ENCODE results near the gene ACTN4. TPM values are rescaled to one million over a fixed set of nuclear protein-coding genes. Genes with fewer than 3 reads are reported as not detected.
"Not testable (repeated sequence)": the region's sequence is repeated elsewhere in the genome, so short reads cannot be mapped to it uniquely, and the experiment has no call there.

The ACTN4 gene
- total RNA-seq, 1 donor from 2014 or later: 975 TPM

DNA sequence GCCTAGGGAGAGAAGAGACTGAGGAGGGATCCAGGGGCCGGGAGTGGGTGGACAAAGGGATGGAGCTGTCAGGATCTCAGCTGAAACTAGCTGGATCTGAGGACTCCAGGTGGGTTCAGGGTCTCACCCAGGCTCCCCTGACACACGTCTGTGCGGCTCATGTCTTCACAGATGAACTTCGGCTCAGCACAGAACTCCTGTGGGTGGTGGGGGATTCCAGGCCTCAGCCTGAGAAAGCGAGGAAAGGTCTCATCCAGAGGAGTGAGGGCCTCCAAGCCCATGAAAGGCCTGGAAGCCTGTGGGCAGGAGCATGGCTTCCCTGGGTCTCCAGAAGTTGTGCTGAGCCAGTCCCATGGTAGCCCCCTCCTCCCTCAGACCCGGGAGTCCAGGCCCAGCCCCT is 95.5 kb downstream of the ACTN4 start:
- Mint-ChIP-seq H3K4me1 (ENCODE audit: low read depth, unreplicated experiment) (no peaks in the 10 kb centered on the region), H3K36me3 (ENCODE audit: unreplicated experiment) (peaks cover 5% of the 10 kb centered on the region), H3K9me3 (ENCODE audit: unreplicated experiment) (peaks cover 5% of the 10 kb centered on the region), H3K4me3 (ENCODE audit: unreplicated experiment) (no peak overlapping the region), H3K27me3 (ENCODE audit: unreplicated experiment) (peaks cover 5% of the 10 kb centered on the region), H3K27ac (ENCODE audit: unreplicated experiment) (no peak overlapping the region)
- TF ChIP-seq, protein P1, sequence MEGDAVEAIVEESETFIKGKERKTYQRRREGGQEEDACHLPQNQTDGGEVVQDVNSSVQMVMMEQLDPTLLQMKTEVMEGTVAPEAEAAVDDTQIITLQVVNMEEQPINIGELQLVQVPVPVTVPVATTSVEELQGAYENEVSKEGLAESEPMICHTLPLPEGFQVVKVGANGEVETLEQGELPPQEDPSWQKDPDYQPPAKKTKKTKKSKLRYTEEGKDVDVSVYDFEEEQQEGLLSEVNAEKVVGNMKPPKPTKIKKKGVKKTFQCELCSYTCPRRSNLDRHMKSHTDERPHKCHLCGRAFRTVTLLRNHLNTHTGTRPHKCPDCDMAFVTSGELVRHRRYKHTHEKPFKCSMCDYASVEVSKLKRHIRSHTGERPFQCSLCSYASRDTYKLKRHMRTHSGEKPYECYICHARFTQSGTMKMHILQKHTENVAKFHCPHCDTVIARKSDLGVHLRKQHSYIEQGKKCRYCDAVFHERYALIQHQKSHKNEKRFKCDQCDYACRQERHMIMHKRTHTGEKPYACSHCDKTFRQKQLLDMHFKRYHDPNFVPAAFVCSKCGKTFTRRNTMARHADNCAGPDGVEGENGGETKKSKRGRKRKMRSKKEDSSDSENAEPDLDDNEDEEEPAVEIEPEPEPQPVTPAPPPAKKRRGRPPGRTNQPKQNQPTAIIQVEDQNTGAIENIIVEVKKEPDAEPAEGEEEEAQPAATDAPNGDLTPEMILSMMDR (IDR thresholded peaks at IDR 0.05; ENCODE audit: partially characterized antibody, unreplicated experiment): no peak
- no peak for DNase-seq

DNA sequence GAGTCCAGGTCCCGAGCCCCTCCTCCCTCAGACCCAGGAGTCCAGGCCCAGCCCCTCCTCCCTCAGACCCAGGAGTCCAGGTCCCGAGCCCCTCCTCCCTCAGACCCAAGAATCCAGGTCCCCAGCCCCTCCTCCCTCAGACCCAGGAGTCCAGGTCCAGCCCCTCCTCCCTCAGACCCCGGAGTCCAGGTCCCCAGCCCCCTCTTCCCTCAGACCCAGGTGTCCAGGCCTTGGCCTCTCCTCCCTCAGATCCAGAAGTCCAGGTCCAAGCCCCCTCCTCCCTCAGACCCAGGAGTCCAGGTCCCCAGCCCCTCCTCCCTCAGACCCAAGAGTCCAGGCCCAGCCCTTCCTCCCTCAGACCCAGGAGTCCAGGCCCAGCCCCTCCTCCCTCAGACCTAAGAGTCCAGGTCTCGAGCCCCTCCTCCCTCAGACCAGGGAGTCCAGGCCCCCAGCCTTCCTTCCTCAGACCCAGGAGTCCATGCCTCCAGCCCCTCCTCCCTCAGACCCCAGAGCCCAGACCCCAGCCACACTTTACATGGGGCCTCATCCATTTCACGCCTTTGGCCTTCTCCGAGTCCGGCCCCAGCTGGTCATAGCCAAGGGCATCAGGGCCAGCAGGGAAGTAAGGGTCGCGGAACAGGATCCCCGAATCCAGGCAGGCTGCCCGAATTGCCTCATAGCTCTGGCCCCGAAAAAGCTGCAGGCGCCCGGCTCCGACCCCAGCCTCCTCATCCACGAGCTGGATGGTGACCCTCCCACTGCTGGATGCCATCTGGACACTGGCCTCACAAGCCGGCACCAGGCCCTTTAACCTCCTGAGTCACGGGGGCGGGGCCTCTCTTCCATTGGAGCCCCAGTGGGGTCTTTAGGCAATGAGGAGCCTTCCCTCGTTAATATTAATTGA is 96.2 kb downstream of the ACTN4 start:
- H3K27ac Mint-ChIP-seq (ENCODE audit: unreplicated experiment): no peak overlapping the region
- no peak overlapping the region for H3K4me3 Mint-ChIP-seq (ENCODE audit: unreplicated experiment)
- no peak for DNase-seq
- TF ChIP-seq, protein P1 (IDR thresholded peaks at IDR 0.05; ENCODE audit: partially characterized antibody, unreplicated experiment): no peak
- H3K36me3 Mint-ChIP-seq (ENCODE audit: unreplicated experiment): peaks cover 3% of the 10 kb centered on the region
- peaks cover 4% of the 10 kb centered on the region for H3K9me3 Mint-ChIP-seq (ENCODE audit: unreplicated experiment)
- H3K4me1 Mint-ChIP-seq (ENCODE audit: low read depth, unreplicated experiment): no peaks in the 10 kb centered on the region
- H3K27me3 Mint-ChIP-seq (ENCODE audit: unreplicated experiment): peaks cover 3% of the 10 kb centered on the region

DNA sequence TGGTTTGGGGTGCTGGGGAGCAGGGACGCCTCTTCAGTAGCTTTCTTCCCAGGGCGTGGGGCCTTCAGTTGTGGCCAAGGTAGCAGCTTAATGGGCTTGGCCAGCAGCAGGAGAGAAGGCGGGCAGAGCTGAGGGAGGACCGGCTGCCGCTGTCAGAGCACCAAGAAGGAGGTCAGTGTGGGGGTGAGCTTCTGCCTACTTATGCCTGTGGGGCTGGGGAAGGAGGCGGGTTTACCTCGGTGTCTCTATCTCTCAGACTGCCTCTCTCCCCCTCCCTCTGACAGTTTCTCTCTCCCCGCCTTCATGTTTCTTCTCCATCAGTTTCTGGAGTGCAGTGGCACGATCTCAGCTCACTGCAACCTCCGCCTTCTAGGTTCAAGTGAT is 96.8 kb downstream of the ACTN4 start, which contains the start of gene CAPN12:
TSS of gene CAPN12 (minus strand) at position 177 of the 384 bp plus-strand sequence. CDS start 309 bp downstream, outside the sequence.
- H3K4me3 Mint-ChIP-seq (ENCODE audit: unreplicated experiment): no peak within 1 kb of the TSS
- H3K9me3 Mint-ChIP-seq (ENCODE audit: unreplicated experiment): peaks cover 4% of the 10 kb centered on the region
- no peaks in the 10 kb centered on the region for H3K36me3 Mint-ChIP-seq (ENCODE audit: unreplicated experiment)
- H3K27ac Mint-ChIP-seq (ENCODE audit: unreplicated experiment): no peak within 1 kb of the TSS
- peaks cover 2% of the 10 kb centered on the region for H3K27me3 Mint-ChIP-seq (ENCODE audit: unreplicated experiment)
- no peak for DNase-seq
- TF ChIP-seq, protein P1 (IDR thresholded peaks at IDR 0.05; ENCODE audit: partially characterized antibody, unreplicated experiment): no peak
- H3K4me1 Mint-ChIP-seq (ENCODE audit: low read depth, unreplicated experiment): no peaks in the 10 kb centered on the region

DNA sequence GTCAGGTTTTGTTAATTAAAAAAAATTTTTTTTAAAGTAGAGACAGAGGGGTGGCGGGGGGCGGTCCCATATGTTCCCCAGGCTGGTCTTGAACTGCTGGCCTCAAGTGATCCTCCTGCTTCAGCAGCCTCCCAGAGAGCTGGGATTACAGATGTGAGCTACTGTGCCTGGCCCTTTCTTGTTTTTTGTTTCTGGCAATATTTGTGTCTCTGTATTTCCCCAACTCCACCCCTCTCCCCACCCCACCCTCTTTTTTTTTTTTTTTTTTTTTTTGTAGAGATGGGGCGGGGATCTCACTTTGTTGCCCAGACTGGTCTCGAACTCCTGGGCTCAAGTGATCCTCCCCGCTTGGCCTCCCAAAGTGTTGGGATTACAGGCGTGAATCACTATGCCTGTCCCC is 97.4 kb downstream of the ACTN4 start:
- H3K27ac Mint-ChIP-seq (ENCODE audit: unreplicated experiment): no peak overlapping the region
- no peaks in the 10 kb centered on the region for H3K36me3 Mint-ChIP-seq (ENCODE audit: unreplicated experiment)
- no peaks in the 10 kb centered on the region for H3K4me1 Mint-ChIP-seq (ENCODE audit: low read depth, unreplicated experiment)
- H3K27me3 Mint-ChIP-seq (ENCODE audit: unreplicated experiment): peaks cover 2% of the 10 kb centered on the region
- TF ChIP-seq, protein P1 (IDR thresholded peaks at IDR 0.05; ENCODE audit: partially characterized antibody, unreplicated experiment): no peak
- no peak overlapping the region for H3K4me3 Mint-ChIP-seq (ENCODE audit: unreplicated experiment)
- peaks cover 4% of the 10 kb centered on the region for H3K9me3 Mint-ChIP-seq (ENCODE audit: unreplicated experiment)
- DNase-seq: no peak

DNA sequence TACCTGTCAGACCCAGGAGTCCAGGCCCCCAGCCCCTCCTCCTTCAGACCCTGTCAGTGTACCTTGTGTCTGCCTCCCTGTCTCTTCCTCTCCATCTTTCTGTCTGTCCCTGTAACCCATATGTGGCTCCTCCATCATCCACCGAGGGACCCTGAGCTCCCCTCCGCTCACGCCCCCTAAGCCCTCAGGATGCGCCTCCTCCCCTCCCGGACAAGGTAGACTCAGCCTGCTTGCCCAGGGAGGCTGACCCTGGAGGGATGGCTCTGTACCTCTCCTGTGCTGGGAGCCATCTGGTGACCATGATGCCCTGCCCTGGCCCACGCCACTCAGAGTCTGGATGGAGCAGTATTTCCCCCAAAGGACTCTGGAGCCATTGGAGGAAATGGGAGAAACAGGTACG is 97.9 kb downstream of the ACTN4 start:
- Mint-ChIP-seq H3K27me3 (ENCODE audit: unreplicated experiment) (peaks cover 2% of the 10 kb centered on the region), H3K36me3 (ENCODE audit: unreplicated experiment) (no peaks in the 10 kb centered on the region), H3K4me3 (ENCODE audit: unreplicated experiment) (no peak overlapping the region), H3K4me1 (ENCODE audit: low read depth, unreplicated experiment) (no peaks in the 10 kb centered on the region), H3K27ac (ENCODE audit: unreplicated experiment) (no peak overlapping the region), H3K9me3 (ENCODE audit: unreplicated experiment) (peaks cover 4% of the 10 kb centered on the region)
- no peak for DNase-seq
- TF ChIP-seq, protein P1 (IDR thresholded peaks at IDR 0.05; ENCODE audit: partially characterized antibody, unreplicated experiment): no peak

DNA sequence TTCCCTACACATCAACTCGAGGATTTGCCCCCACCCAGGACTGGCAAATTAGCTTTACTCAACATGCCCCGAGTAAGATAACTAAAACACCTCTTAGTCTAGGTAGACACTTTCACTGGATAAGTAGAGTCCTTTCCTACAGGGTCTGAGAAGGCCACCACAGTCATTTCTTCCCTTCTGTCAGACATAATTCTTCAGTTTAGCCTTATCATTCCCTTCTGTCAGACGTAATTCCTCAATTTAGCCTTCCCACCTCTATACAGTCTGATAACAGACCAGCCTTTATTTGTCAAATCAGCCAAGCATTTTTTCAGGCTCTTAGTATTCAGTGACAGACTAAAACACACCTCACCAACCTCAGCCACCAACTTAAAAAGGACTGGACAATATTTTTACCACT is 106.3 kb downstream of the ACTN4 start:
- H3K27ac Mint-ChIP-seq (ENCODE audit: unreplicated experiment); DNase-seq; H3K36me3 Mint-ChIP-seq (ENCODE audit: unreplicated experiment); H3K4me3 Mint-ChIP-seq (ENCODE audit: unreplicated experiment); H3K4me1 Mint-ChIP-seq (ENCODE audit: low read depth, unreplicated experiment); H3K27me3 Mint-ChIP-seq (ENCODE audit: unreplicated experiment); H3K9me3 Mint-ChIP-seq (ENCODE audit: unreplicated experiment): not testable (repeated sequence)

DNA sequence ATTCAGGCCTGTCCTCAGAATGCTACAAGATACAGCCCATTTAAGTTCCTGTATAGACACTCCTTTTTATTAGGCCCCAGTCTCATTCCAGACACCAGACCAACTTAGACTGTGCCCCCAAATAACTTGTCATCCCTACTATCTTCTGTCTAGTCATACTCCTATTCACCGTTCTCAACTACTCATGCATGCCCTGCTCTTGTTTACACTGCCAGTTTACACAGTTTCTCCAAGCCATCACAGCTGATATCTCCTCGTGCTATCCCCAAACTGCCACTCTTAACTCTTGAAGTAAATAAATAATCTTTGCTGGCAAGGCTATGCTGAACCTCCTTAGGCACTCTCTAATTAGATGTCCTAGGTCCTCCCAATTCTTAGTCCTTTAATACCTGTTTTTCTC is 106.7 kb downstream of the ACTN4 start:
- H3K4me1 Mint-ChIP-seq (ENCODE audit: low read depth, unreplicated experiment); DNase-seq; H3K4me3 Mint-ChIP-seq (ENCODE audit: unreplicated experiment); H3K27ac Mint-ChIP-seq (ENCODE audit: unreplicated experiment); H3K27me3 Mint-ChIP-seq (ENCODE audit: unreplicated experiment); H3K36me3 Mint-ChIP-seq (ENCODE audit: unreplicated experiment); H3K9me3 Mint-ChIP-seq (ENCODE audit: unreplicated experiment): not testable (repeated sequence)
